HG03575 (cell line): ENCODE results near the gene FOXP4.

Experiments used
- ATAC-seq: cut with Tn5 transposase; IDR thresholded peaks from one replicate; pipeline ENCODE4 v1.9.1; 2021; ENCODE audit not compliant: unreplicated experiment, insufficient number of reproducible peaks, low FRiP score; ENCODE audit errors: extremely low read depth

FOXP4 gene, protein sequence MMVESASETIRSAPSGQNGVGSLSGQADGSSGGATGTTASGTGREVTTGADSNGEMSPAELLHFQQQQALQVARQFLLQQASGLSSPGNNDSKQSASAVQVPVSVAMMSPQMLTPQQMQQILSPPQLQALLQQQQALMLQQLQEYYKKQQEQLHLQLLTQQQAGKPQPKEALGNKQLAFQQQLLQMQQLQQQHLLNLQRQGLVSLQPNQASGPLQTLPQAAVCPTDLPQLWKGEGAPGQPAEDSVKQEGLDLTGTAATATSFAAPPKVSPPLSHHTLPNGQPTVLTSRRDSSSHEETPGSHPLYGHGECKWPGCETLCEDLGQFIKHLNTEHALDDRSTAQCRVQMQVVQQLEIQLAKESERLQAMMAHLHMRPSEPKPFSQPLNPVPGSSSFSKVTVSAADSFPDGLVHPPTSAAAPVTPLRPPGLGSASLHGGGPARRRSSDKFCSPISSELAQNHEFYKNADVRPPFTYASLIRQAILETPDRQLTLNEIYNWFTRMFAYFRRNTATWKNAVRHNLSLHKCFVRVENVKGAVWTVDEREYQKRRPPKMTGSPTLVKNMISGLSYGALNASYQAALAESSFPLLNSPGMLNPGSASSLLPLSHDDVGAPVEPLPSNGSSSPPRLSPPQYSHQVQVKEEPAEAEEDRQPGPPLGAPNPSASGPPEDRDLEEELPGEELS

DNA sequence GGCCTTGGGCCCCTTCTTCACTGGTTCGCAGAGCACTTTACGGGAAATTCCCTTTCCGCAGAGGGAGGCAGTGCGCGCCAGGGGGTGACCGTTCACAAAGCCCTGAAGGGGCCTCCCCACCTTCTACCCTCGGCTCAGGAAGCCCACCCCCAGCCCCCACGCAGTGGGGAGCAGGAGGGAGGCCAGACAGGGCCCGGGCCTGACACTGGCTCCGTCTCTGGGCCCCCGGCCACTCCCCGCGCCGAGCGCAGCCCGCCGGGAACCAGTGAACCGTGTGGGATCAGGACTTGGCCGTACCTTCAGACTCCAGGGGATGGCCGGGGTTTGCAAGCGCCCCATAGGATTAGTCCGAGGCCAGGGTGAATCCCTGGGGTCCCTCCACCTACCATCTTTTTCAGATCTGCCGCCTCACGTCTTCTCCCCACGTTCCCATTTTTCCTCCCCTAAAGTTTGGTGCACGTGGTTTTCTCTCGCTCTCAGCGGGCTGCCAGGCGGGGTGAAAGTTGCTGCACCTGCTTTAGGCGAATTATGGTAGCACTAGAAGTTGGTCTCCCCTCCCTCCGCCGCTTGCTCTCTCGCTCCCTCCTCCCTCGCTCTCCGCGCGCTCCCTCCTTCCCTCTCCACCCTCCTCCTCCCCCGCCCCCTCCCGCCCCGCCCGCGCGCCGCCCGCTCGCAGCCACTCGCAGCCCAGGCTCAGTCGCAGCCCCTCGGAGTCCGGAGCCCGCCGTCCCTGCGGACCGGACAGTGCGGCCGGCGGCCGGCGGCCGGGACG, at the start of gene FOXP4:
Gene FOXP4, plus strand, starts transcription at position 679 of the 772 bp plus-strand sequence. CDS start 19,380 bp downstream, outside the sequence.
- ATAC-seq: peak; percentile 48

DNA sequence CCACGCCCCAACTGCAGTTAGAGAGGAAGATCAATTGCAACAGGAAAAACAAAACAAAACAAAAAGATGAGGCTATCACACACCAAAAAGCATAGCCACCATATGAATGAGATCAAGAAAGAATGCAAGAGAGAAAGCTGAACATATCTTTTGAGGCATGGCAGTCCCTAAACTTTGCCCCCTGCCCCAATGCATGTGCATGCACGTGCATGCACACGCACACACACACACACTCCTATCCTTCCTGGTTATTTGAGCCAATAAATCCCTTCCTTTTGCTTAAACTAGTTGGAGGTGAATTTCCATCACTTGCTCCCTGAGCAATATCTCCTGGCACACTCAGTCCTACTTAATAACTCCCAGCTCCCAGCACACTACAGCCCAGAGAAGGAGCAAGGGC, 48.6 kb upstream of the FOXP4 start:
- no peak for ATAC-seq

GRCh38 chr6:41497994-41498393, 48.2 kb upstream of the FOXP4 start:
- no peak for ATAC-seq

DNA sequence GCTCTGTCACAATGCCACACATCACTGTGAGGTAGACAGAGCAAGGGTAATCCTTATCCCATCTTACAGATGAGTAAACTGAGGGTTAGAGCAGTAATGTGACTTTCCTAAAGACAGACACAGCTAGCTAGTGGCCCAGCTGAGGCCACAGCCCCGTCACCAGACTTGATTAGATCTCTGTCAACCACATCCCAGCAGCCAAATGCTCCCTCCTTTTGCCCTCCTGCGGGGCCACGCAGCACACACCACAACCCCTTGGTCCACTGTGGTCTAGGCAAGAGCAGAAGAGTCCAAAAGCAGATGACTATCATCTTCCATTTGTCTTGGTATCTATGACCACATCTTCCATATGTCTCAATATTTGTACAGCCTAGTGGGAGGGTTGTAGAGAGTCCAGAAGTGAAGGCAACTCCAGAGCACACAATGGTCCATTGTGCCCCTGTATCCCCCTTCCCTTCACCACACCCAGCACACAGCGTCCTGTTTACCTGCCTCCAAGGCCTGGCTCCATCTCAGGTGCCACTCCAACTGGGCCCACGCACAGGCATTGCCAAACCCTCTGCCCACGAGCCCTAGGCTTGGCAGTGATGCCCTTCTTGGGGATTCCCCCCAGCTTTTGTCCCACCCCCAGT, 47.1 kb upstream of the FOXP4 start:
- no peak for ATAC-seq

- ATAC-seq: no peak
These were observed 45.6 kb upstream of the FOXP4 start for GRCh38 chr6:41500561-41500960.

GRCh38 chr6:41502566-41502916, 43.6 kb upstream of the FOXP4 start:
- no peak for ATAC-seq

- ATAC-seq: no peak
These were observed 43.1 kb upstream of the FOXP4 start for GRCh38 chr6:41502917-41503671.

GRCh38 chr6:41503827-41504465, 42.2 kb upstream of the FOXP4 start:
- ATAC-seq: no peak

- ATAC-seq: no peak
These were observed 41.6 kb upstream of the FOXP4 start for GRCh38 chr6:41504466-41505121.

- ATAC-seq: no peak
These were observed 40.8 kb upstream of the FOXP4 start for GRCh38 chr6:41505122-41506049.

DNA sequence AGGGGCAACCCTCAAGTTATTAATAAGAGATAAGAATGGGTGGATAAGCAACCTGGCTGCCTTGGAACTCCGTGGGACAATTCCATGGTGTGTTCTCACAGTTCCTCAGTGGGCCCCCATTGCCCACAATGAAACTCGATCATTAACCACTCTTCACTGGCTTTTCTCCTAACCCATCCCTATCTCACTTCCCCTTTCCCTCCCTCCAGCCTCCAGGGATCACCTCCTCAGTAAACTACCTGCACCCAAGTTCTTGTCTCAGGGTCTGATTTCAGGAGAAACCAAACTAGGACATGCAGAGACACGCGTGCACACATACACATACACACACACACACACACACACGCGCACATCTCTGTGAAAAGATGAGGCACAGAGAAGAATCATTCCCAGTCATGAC, 37.7 kb upstream of the FOXP4 start:
- no peak for ATAC-seq

- no peak for ATAC-seq
These were observed 36.6 kb upstream of the FOXP4 start for GRCh38 chr6:41509580-41509979.

DNA sequence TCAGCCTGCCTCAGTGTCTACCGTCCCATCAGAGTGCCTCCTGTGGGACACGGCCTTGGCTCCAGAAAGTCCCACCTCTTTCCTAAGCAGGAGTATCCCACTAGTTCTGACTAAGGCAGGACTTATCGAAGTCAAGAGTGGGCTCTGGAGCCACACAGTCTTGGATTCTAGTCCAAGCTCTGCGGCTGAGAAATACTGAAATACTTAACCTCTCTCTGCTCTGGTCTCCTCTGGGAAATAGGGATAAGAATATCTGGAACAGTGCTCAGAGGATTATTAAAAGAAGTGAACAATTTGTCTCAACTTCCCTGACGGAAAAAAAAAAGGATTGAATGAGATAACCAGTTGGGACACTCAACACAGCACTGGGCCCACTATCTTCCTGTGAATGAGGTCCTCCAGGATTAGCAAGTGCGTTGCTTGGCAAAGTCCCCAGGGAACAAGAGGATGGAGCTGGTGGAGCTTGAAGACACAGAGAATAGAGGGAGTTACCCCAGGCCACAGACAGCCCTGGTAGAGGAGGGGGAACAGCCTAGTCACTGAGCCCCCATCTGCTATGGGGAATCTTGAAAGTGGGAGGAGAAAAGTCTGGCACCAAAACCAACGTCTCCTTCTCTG, 34.6 kb upstream of the FOXP4 start:
- ATAC-seq: no peak

DNA sequence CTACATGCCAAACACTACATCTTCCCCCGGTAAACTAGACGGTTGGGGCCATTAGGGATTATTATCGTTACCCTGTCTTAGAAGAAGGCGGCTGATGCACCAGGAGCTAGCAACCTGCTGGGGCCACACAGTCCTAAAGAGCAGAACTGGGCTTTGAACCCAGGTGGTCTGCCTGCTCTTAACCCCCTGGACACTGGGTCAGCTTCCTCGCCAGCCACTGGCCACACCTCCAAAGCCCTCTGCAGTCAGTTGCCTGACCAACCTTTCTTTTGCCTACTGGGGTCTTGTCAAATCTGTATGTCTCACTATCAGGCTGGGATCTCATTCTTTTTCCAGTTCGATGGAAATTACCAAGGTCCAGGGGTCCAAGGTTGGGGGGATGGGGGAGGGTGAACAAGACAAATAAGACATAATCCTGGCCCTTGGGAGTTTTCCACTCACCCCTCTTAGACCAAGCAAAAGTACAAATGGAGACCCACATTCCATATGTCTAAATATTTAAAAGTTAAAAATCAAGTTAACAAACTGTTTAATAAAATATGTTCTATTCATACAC, 34.0 kb upstream of the FOXP4 start:
- no peak for ATAC-seq

DNA sequence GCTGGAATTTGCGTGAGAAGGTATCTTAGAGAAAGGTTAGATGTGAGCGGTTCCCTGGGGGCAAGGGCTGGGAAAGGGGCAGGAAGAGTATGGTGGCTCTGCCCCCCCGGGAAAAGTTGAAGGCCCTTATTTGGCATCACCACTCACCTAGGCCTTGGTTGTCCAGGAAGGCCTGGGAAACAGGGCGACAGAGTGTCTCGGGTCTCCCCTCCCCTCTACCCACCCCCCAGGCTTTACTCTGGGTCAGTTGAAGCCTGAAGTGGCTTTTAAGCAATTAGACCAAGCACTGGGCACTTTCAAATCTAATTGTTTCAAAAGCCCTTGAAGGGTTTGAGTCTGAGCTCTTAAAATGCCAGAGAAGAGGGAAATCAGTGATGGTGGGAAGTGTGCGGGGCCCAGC, 30.2 kb upstream of the FOXP4 start:
- no peak for ATAC-seq

GRCh38 chr6:41518118-41518517, 28.1 kb upstream of the FOXP4 start:
- ATAC-seq: no peak
